OCI-LY7 (cell line): ENCODE measurements around the gene NGEF.

ENCODE experiments used
- CTCF ChIP-seq: fragments of 200-600 bp; sonication (generic); conservative IDR thresholded peaks from 2 replicates; pipeline ENCODE4 v1.5.1; 2014; ENCODE audit warnings: mild to moderate bottlenecking, antibody characterized with exemption, low read length, moderate library complexity, mixed read lengths
- EZH2phosphoT487 ChIP-seq: fragments of 200-600 bp; sonication (generic); IDR thresholded peaks from 2 replicates; pipeline ENCODE4 v1.6.1; 2018; ENCODE audit warnings: low read depth, borderline replicate concordance, mild to moderate bottlenecking, mixed run types, antibody characterized with exemption, low read length, moderate library complexity, mixed read lengths

- TF ChIP-seq CTCF (no peak), EZH2phosphoT487 (no peak)
These were observed 126.4 kb downstream of the NGEF start for GRCh38 chr2:232886632-232887031.
